ENCODE measurements around the gene RRN3. TPM values are rescaled to one million over a fixed set of nuclear protein-coding genes. Genes with fewer than 3 reads are reported as not detected.
"Not testable (repeated sequence)": the region's sequence is repeated elsewhere in the genome, so short reads cannot be mapped to it uniquely, and the experiment has no call there.

Gene RRN3
- total RNA-seq, 1 experiment from 2014 or later = 32.2 TPM

GRCh38 chr16:15051387-15051951 lies 42.6 kb downstream of the RRN3 start:
- TF ChIP-seq, protein P1, sequence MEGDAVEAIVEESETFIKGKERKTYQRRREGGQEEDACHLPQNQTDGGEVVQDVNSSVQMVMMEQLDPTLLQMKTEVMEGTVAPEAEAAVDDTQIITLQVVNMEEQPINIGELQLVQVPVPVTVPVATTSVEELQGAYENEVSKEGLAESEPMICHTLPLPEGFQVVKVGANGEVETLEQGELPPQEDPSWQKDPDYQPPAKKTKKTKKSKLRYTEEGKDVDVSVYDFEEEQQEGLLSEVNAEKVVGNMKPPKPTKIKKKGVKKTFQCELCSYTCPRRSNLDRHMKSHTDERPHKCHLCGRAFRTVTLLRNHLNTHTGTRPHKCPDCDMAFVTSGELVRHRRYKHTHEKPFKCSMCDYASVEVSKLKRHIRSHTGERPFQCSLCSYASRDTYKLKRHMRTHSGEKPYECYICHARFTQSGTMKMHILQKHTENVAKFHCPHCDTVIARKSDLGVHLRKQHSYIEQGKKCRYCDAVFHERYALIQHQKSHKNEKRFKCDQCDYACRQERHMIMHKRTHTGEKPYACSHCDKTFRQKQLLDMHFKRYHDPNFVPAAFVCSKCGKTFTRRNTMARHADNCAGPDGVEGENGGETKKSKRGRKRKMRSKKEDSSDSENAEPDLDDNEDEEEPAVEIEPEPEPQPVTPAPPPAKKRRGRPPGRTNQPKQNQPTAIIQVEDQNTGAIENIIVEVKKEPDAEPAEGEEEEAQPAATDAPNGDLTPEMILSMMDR (IDR thresholded peaks at IDR 0.05; ENCODE audit: insufficient read depth in 1 of 2, low read depth in 1 of 2, low read length in 1 of 2, severe bottlenecking in 1 of 2, unreplicated experiment in 1 of 2) = no peak
- no peak overlapping the region for H3K27ac Mint-ChIP-seq (ENCODE audit: unreplicated experiment)
- H3K4me3 ChIP-seq (ENCODE audit: low read depth, low read length) = no peak overlapping the region
- peaks cover 5% of the 10 kb centered on the region for H3K36me3 Mint-ChIP-seq (ENCODE audit: insufficient read depth, unreplicated experiment)
- H3K4me3 Mint-ChIP-seq (ENCODE audit: unreplicated experiment) = no peak overlapping the region
- intact Hi-C loops (cut with micrococcal nuclease; ENCODE audit: unreplicated experiment) = no loop called here
- CTCF ChIA-PET = no interaction called here
- H3K4me1 Mint-ChIP-seq (ENCODE audit: low read depth, unreplicated experiment) = peaks cover 6% of the 10 kb centered on the region
- no peaks in the 10 kb centered on the region for H3K27me3 Mint-ChIP-seq (ENCODE audit: insufficient read depth, unreplicated experiment)
- no peaks in the 10 kb centered on the region for H3K27me3 ChIP-seq (replicated peaks; ENCODE audit: control insufficient read depth, insufficient read depth, low read length)
- no TSS peak for BruUV-seq (replicated peaks)
- peaks cover 6% of the 10 kb centered on the region; the same call in 1 of the 2 replicates for H3K4me1 ChIP-seq
- DNase-seq = no peak
- no peaks in the 10 kb centered on the region for H3K9me3 ChIP-seq
- H3K9me3 Mint-ChIP-seq (ENCODE audit: unreplicated experiment) = no peaks in the 10 kb centered on the region
- H3K36me3 ChIP-seq (ENCODE audit: control insufficient read depth, insufficient read depth, low read length) = no peaks in the 10 kb centered on the region
- POLR2A ChIA-PET = no interaction called here

DNA sequence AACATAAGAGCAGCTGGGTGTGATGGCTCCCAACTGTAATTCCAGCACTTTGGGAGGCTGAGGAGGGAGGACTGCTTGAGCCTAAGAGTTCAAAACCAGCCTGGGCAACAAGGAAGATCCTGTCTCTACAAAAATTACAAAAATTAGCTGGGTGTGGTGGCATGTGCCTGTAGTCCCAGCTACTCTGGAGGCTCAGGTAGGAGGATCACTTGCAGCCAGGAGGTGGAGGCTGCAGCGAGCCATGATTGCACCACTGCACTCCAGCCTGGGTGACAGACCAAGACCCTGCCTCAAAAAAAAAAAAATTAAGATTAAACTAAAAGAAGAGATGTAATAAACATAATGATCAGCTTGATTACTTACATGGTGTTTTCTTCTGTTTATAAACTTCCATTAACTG lies 43.6 kb downstream of the RRN3 start:
- H3K4me3 Mint-ChIP-seq (ENCODE audit: unreplicated experiment); H3K4me3 ChIP-seq (ENCODE audit: low read depth, low read length); DNase-seq; BruUV-seq (replicated peaks); intact Hi-C loops (cut with micrococcal nuclease; ENCODE audit: unreplicated experiment); H3K9me3 ChIP-seq; H3K27me3 Mint-ChIP-seq (ENCODE audit: insufficient read depth, unreplicated experiment); H3K27ac Mint-ChIP-seq (ENCODE audit: unreplicated experiment); CTCF ChIA-PET; H3K36me3 ChIP-seq (ENCODE audit: control insufficient read depth, insufficient read depth, low read length); POLR2A ChIA-PET; H3K4me1 Mint-ChIP-seq (ENCODE audit: low read depth, unreplicated experiment); H3K27me3 ChIP-seq (replicated peaks; ENCODE audit: control insufficient read depth, insufficient read depth, low read length); H3K9me3 Mint-ChIP-seq (ENCODE audit: unreplicated experiment); H3K4me1 ChIP-seq: not testable (repeated sequence)
- H3K36me3 Mint-ChIP-seq (ENCODE audit: insufficient read depth, unreplicated experiment) = peaks cover 14% of the 10 kb centered on the region

DNA sequence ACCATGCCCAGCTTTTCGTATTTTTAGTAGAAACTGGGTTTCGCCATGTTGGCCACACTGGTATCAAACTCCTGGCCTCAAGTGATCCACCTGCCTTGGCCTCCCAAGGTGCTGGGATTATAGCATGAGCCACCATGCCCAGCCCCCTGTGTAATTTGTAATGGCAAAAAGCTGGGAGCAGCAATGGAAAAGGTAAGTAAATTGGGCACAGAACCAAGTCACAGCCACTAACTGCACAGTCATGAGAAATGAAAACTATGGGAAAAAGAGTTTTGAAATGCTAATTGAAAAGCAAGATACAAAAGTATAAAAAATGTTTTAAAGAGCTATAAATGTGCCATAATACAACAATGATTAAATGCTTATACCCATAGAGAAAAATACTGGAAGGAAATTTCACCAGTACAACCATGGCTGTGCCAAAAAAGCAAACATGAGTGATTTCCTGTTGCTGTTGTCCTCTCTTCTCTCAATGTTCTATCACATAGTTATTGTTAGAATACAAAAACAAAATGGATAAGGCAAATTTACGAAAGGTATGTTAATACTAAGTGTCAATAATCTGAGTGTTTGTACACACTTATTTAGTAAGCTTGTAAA lies 44.4 kb downstream of the RRN3 start:
- H3K27me3 Mint-ChIP-seq (ENCODE audit: insufficient read depth, unreplicated experiment) = no peaks in the 10 kb centered on the region
- H3K36me3 Mint-ChIP-seq (ENCODE audit: insufficient read depth, unreplicated experiment) = peaks cover 19% of the 10 kb centered on the region
- Histone ChIP-seq H3K4me3 (ENCODE audit: low read depth, low read length) (no peak overlapping the region), H3K27me3 (replicated peaks; ENCODE audit: control insufficient read depth, insufficient read depth, low read length) (no peaks in the 10 kb centered on the region), H3K36me3 (ENCODE audit: control insufficient read depth, insufficient read depth, low read length) (no peaks in the 10 kb centered on the region), H3K9me3 (no peaks in the 10 kb centered on the region), H3K4me1 (no peaks in the 10 kb centered on the region)
- ChIA-PET CTCF (no interaction called here), POLR2A (no interaction called here)
- no peak overlapping the region for H3K4me3 Mint-ChIP-seq (ENCODE audit: unreplicated experiment)
- DNase-seq = no peak
- BruUV-seq (replicated peaks) = no TSS peak
- intact Hi-C loops (cut with micrococcal nuclease; ENCODE audit: unreplicated experiment) = no loop called here
- no peaks in the 10 kb centered on the region for H3K9me3 Mint-ChIP-seq (ENCODE audit: unreplicated experiment)
- peaks cover 6% of the 10 kb centered on the region for H3K4me1 Mint-ChIP-seq (ENCODE audit: low read depth, unreplicated experiment)
- H3K27ac Mint-ChIP-seq (ENCODE audit: unreplicated experiment) = no peak overlapping the region
- TF ChIP-seq, protein P1 (IDR thresholded peaks at IDR 0.05; ENCODE audit: insufficient read depth in 1 of 2, low read depth in 1 of 2, low read length in 1 of 2, severe bottlenecking in 1 of 2, unreplicated experiment in 1 of 2) = no peak

Measured in Caco-2 (cell line).